NCI-H2227 (cell line): ENCODE data around the gene SOHLH2.

ENCODE experiments used
- DNase-seq: peaks from one replicate; lab custom pipeline; 2025; ENCODE audit not compliant: unreplicated experiment; lab: John Stamatoyannopoulos, UW

Gene SOHLH2

GRCh38 chr13:36214163-36214921 is at the start of gene SOHLH2:
Gene SOHLH2 (minus strand): TSS chr13:36214556. CDS start chr13:36214526, 30 bp downstream.
- no peak for DNase-seq

GRCh38 chr13:36261976-36262375 is 47.6 kb upstream of the SOHLH2 start:
- no peak for DNase-seq

- DNase-seq = no peak
Observed at GRCh38 chr13:36261011-36261410, 46.7 kb upstream of the SOHLH2 start.

- no peak for DNase-seq
Observed at GRCh38 chr13:36259361-36260137, 45.2 kb upstream of the SOHLH2 start.

- no peak for DNase-seq
Observed at GRCh38 chr13:36258831-36259230, 44.5 kb upstream of the SOHLH2 start.

GRCh38 chr13:36251526-36251925 is 37.2 kb upstream of the SOHLH2 start:
- no peak for DNase-seq

GRCh38 chr13:36251017-36251416 is 36.7 kb upstream of the SOHLH2 start:
- no peak for DNase-seq

GRCh38 chr13:36248700-36249099 is 34.3 kb upstream of the SOHLH2 start:
- no peak for DNase-seq

GRCh38 chr13:36244990-36245389 is 30.6 kb upstream of the SOHLH2 start:
- no peak for DNase-seq

- DNase-seq = no peak
Observed at GRCh38 chr13:36244073-36244472, 29.7 kb upstream of the SOHLH2 start.

GRCh38 chr13:36242761-36243160 is 28.4 kb upstream of the SOHLH2 start:
- DNase-seq = no peak

- no peak for DNase-seq
Observed at GRCh38 chr13:36231236-36231635, 16.9 kb upstream of the SOHLH2 start.

GRCh38 chr13:36224730-36225129 is 10.4 kb upstream of the SOHLH2 start:
- no peak for DNase-seq

GRCh38 chr13:36219883-36220282 is 5.5 kb upstream of the SOHLH2 start:
- DNase-seq = no peak

- no peak for DNase-seq
Observed at GRCh38 chr13:36217456-36217855, 3.1 kb upstream of the SOHLH2 start.

- peak; percentile 76 for DNase-seq
Observed at GRCh38 chr13:36212789-36213188, 1.6 kb downstream of the SOHLH2 start.

- DNase-seq = peak; percentile 40
Observed at GRCh38 chr13:36211567-36211966, 2.8 kb downstream of the SOHLH2 start.

GRCh38 chr13:36210738-36211137 is 3.6 kb downstream of the SOHLH2 start:
- no peak for DNase-seq

GRCh38 chr13:36207672-36208071 is 6.7 kb downstream of the SOHLH2 start:
- no peak for DNase-seq

- DNase-seq = no peak
Observed at GRCh38 chr13:36193151-36193855, 21.1 kb downstream of the SOHLH2 start.

- no peak for DNase-seq
Observed at GRCh38 chr13:36192166-36192565, 22.2 kb downstream of the SOHLH2 start.

- no peak for DNase-seq
Observed at GRCh38 chr13:36190771-36191170, 23.6 kb downstream of the SOHLH2 start.
